A549 treated with Hydrocortisone at 1 μM for 4 hours (cell line): ENCODE data around the gene SHISAL1. TPM values are rescaled to one million over a fixed set of nuclear protein-coding genes. Genes with fewer than 3 reads are reported as not detected.

Experiments
- total RNA-seq: library from RNA; stranded (reverse); fragments of 200-300 nt; extraction: Qiagen RNA extraction; gene quantifications from 5 replicates; pipeline ENCODE4 v1.2.3, GENCODE V29; 2022

The SHISAL1 gene
- total RNA-seq: 2.8 to 4.2 TPM (median 3.0 TPM) in 5 replicates

DNA sequence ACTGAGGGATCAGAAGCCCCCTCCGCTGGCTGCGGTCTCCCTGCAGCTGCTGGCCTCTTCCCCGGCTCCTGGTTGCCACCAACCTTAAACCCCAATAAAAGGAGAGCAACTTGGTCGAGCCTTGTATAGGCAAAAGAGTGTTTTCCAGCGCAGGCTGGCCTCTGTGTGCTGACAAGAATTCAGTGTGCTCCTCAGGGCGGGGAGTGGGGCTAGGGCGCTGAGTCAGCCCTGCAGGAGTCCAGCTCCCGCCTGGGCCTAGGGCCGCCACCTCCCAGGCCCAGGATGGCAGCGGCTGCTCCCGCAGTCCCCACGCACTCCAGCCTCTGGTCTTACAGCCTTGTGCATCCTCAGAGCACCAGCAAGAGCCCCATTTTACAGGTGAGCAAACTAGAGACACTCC, at the start of gene SHISAL1:
TSS of gene SHISAL1 (minus strand) at position 186 of the 400 bp plus-strand sequence. CDS start 12,006 bp downstream, outside the sequence.

Other genes with a start within 250 kb of the SHISAL1 start
- gene PARVG, start 132.0 kb downstream of the SHISAL1 start, total RNA-seq: 0.09 TPM in 1 of 5 replicates, not detected in the others
- gene RTL6, start 185.3 kb upstream of the SHISAL1 start, total RNA-seq: 20.4 to 24.5 TPM (median 21.3 TPM) in 5 replicates